ENCODE results near the gene PROCA1.

Gene PROCA1, protein sequence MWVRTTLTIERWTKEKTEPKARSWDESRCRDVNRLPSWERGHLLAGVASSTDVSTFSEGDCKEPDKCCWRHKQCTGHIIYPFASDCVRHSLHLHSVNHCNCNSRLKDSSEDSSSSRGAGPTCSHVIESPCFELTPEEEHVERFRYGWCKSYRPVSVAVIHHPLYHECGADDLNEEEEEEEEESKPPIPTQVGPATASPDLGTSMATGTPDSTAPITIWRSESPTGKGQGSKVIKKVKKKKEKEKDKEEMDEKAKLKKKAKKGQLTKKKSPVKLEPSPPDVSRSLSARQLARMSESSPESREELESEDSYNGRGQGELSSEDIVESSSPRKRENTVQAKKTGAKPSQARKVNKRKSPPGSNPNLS

DNA sequence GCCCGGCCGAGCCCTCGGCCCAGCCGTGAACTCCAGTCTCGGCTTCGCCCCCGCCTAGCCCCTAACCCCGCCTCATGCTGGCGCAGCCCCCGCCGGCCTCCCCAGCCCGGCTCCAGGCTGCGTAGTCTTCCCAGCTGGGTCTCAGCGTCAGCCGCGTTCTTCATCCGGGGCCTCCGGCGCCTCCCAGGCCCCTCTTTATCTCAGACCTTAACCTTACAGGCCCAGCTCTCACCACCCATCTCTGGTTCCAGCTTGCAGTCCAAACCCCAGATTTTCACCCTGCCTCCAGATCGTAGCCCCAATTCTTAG lies at the start of gene PROCA1:
PROCA1 (minus strand) TSS at position 166 of the 309 bp plus-strand sequence. CDS start 228 bp downstream, outside the sequence.
- peak within 1 kb of the TSS; percentile 59 for H3K4me3 ChIP-seq (ENCODE audit: low read depth, low read length)
- TF ChIP-seq CTCF (IDR thresholded peaks at IDR 0.05; ENCODE audit: low read depth, low read length) = no peak

DNA sequence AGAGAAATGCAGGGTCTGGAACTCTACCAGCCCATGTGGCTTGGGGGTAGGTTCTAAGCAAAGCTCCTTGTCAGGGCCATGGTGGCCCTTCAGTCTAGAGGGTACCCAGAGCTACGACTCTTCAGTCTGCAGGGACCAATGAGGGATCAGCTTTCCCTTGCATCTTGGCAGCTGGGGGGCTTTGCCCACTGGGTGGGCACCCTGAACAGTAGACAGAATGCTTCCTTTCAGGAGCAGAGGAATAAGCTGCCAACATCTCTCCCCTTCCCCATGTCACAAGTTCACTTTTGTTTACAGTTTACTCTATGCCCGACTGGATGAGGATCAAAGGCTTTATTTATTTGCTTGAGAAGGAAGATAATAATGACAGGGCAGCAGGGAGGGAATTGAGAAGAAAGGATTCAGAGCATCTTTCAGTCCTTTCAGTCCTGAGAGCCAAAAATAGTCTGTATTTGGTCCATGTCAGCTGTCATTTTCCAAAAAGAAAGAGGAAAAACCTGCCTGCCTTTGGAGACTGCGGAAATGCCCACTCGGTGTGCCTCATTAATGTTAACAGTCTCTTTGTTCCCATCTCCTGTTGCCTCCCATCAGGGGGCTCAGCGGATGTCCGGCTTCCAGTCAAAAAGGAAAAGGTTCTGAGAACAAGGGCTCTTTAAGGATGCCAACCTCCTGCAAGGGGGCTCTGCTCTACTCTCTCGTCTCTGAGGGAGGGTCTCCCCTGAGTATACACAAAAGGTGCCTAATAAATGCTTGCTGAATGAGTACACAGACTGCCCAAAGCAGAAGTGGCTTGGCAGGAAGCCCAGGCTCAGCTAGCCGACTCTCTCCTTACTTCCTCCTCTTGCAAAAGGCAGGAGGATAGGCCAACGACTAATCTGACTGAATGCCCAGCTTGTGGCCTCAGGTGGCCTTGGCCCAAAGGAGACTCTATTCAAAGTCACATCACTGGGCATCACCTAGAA lies 49.2 kb upstream of the PROCA1 start:
- TF ChIP-seq CTCF (IDR thresholded peaks at IDR 0.05; ENCODE audit: low read depth, low read length) = no peak
- H3K4me3 ChIP-seq (ENCODE audit: low read depth, low read length) = no peak overlapping the region

DNA sequence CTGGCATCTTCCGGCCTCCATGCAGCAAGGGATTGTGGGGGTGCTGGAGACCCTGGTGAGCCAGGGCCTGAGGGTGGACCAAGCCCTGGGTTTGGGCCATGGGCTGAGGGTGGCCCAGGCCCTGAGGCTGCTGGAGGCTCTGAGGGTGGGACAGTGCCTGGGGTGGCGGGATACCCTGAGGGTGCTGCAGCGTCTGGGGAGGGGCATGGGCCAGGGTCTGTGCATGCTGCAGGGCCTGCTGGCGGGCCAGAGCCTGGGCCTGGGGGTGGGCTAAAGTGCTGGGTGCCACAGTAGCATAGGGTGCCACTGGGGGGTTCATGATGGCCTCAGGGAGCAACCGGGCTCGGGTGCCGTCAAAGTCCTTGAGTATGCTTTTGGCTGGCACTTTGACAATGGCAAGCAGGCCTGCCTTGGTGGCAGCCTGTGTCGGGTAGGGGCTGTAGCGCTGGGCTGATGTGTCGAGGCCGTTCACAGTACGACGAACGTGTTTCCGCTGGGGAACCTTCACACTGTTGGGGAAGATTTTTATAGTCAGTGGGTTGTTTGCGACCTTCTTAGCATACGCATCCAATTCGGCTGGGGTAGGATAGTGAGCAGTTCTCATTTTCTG lies 47.7 kb upstream of the PROCA1 start:
- no peak overlapping the region for H3K4me3 ChIP-seq (ENCODE audit: low read depth, low read length)
- TF ChIP-seq CTCF (IDR thresholded peaks at IDR 0.05; ENCODE audit: low read depth, low read length) = no peak

- no peak for TF ChIP-seq CTCF (IDR thresholded peaks at IDR 0.05; ENCODE audit: low read depth, low read length)
Observed at GRCh38 chr17:28758411-28759121, 46.9 kb upstream of the PROCA1 start.

GRCh38 chr17:28756049-28756804 lies 44.5 kb upstream of the PROCA1 start:
- TF ChIP-seq CTCF (IDR thresholded peaks at IDR 0.05; ENCODE audit: low read depth, low read length) = no peak
- no peak overlapping the region for H3K4me3 ChIP-seq (ENCODE audit: low read depth, low read length)

More at GRCh38 chr17:28758411-28759121, 46.9 kb upstream of the PROCA1 start:
- H3K4me3 ChIP-seq (ENCODE audit: low read depth, low read length) = no peak overlapping the region

DNA sequence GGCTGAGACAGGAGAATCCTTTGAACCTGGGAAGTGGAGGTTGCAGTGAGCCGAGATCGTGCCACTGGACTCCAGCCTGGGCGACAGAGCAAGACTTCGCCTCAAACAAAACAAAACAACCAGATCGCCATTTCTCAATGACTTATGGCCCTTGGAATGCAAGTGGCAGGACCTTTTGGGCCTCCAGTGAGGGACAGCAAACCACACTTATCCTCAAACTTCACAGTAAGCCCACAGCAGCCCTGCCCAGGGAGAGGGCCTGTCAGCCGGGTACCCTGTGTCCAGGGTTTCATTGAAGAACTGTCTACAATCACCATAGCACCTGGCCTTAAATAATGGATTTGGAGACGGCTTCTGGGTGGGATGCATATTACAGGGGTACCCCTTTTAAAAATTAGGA lies 43.8 kb upstream of the PROCA1 start:
- no peak for TF ChIP-seq CTCF (IDR thresholded peaks at IDR 0.05; ENCODE audit: low read depth, low read length)
- no peak overlapping the region for H3K4me3 ChIP-seq (ENCODE audit: low read depth, low read length)
